ENCODE measurements around the gene PLS3. TPM values are rescaled to one million over a fixed set of nuclear protein-coding genes. Genes with fewer than 3 reads are reported as not detected.
"Not testable (repeated sequence)": the region's sequence is repeated elsewhere in the genome, so short reads cannot be mapped to it uniquely, and the experiment has no call there.

Gene PLS3
- total and polyA plus RNA-seq, 9 of the 15 experiments (the other 6 are each of a cell fraction or from before 2014, with no cell fraction given): 0.03 to 0.42 (median 0.03) TPM; not detected in 4

GRCh38 chrX:115541045-115541444, 19.9 kb upstream of the PLS3 start:
- H2AFZ ChIP-seq (ENCODE audit: low read depth, low read length); H3K9me3 ChIP-seq (replicated peaks; ENCODE audit: control insufficient read depth, insufficient read depth, low read depth, low read length); POLR2A ChIA-PET; in situ Hi-C loops (cut with MboI); H3K27ac ChIP-seq (ENCODE audit: extremely low read depth, low read depth, low read length); H3K27me3 ChIP-seq (ENCODE audit: control insufficient read depth in 2 of 2, insufficient read depth in 2 of 2, low read length in 2 of 2); CTCF ChIA-PET (ENCODE audit: low intra/inter-chr PET ratio); BruUV-seq (replicated peaks); H4K20me1 ChIP-seq (replicated peaks; ENCODE audit: control insufficient read depth, insufficient read depth, low read length); H3K4me2 ChIP-seq (ENCODE audit: insufficient read depth, low read length); H3K4me1 ChIP-seq (replicated peaks in 1 of 2; ENCODE audit: control insufficient read depth in 2 of 2, insufficient read depth in 2 of 2, low read length in 2 of 2); H3K9me1 ChIP-seq (ENCODE audit: control insufficient read depth, insufficient read depth, low read length); H3K4me3 ChIP-seq; H3K9ac ChIP-seq (ENCODE audit: insufficient read depth in 1 of 2, low read depth in 2 of 2, low read length in 2 of 2); FAIRE-seq; intact Hi-C loops (cut with micrococcal nuclease); H3K36me3 ChIP-seq (ENCODE audit: control insufficient read depth, insufficient read depth, low read length); ATAC-seq; H3K79me2 ChIP-seq (ENCODE audit: control insufficient read depth, insufficient read depth, low read length); DNase-seq (ENCODE audit: extremely low read depth in 1 of 4, low spot score in 3 of 4): not testable (repeated sequence)
- WGBS (ENCODE audit: insufficient coverage, low coverage, missing lambda C conversion rate): 0% methylated on average over 4 of the region's 10 CpGs
- TF ChIP-seq NFIC (IDR thresholded peaks at IDR 0.05): peak; percentile 41; the same call in 1 of the 2 replicates

- in situ Hi-C loops (cut with MboI): no loop called here
- TF ChIP-seq ZNF398 (CRISPR knock-in tag; IDR thresholded peaks at IDR 0.05) (no peak), ZNF395 (CRISPR knock-in tag; IDR thresholded peaks at IDR 0.05) (no peak), ARID3B (CRISPR knock-in tag; IDR thresholded peaks at IDR 0.05; ENCODE audit: borderline replicate concordance) (no peak), ETS2 (tag; IDR thresholded peaks at IDR 0.05; ENCODE audit: borderline replicate concordance, poor library complexity, severe bottlenecking) (no peak), RFX5 (IDR thresholded peaks at IDR 0.05; ENCODE audit: low read depth, low read length) (no peak), THRAP3 (IDR thresholded peaks at IDR 0.05; ENCODE audit: borderline replicate concordance) (no peak), NFATC3 (IDR thresholded peaks at IDR 0.05) (no peak), BACH1 (tag; IDR thresholded peaks at IDR 0.05) (no peak), MEIS2 (IDR thresholded peaks at IDR 0.05; ENCODE audit: partially characterized antibody) (no peak), BMI1 (IDR thresholded peaks at IDR 0.05; ENCODE audit: low read length) (no peak)
These were observed 13.5 kb upstream of the PLS3 start for GRCh38 chrX:115547448-115547847.

More at GRCh38 chrX:115547448-115547847, 13.5 kb upstream of the PLS3 start:
- Histone ChIP-seq H3K9ac (ENCODE audit: insufficient read depth in 1 of 2, low read depth in 2 of 2, low read length in 2 of 2) (no peak overlapping the region), H3K4me2 (ENCODE audit: insufficient read depth, low read length) (no peak overlapping the region), H3K9me1 (ENCODE audit: control insufficient read depth, insufficient read depth, low read length) (no peaks in the 10 kb centered on the region), H2AFZ (ENCODE audit: low read depth, low read length) (no peak overlapping the region), H3K27me3 (ENCODE audit: control insufficient read depth in 2 of 2, insufficient read depth in 2 of 2, low read length in 2 of 2) (no peaks in the 10 kb centered on the region), H3K36me3 (ENCODE audit: control insufficient read depth, insufficient read depth, low read length) (no peaks in the 10 kb centered on the region), H3K4me3 (no peak overlapping the region), H3K9me3 (replicated peaks; ENCODE audit: control insufficient read depth, insufficient read depth, low read depth, low read length) (no peaks in the 10 kb centered on the region), H3K4me1 (replicated peaks in 1 of 2; ENCODE audit: control insufficient read depth in 2 of 2, insufficient read depth in 2 of 2, low read length in 2 of 2) (no peaks in the 10 kb centered on the region), H3K79me2 (ENCODE audit: control insufficient read depth, insufficient read depth, low read length) (no peaks in the 10 kb centered on the region), H3K27ac (ENCODE audit: extremely low read depth, low read depth, low read length) (no peak overlapping the region), H4K20me1 (replicated peaks; ENCODE audit: control insufficient read depth, insufficient read depth, low read length) (no peaks in the 10 kb centered on the region)
- CTCF ChIA-PET (ENCODE audit: low intra/inter-chr PET ratio): no interaction called here
- no peak for ATAC-seq
- no peak for DNase-seq (ENCODE audit: extremely low read depth in 1 of 4, low spot score in 3 of 4)
- WGBS (ENCODE audit: insufficient coverage, low coverage, missing lambda C conversion rate): 0% methylated on average over 2 of the region's 2 CpGs
- FAIRE-seq: no peak
- POLR2A ChIA-PET: no interaction called here
- intact Hi-C loops (cut with micrococcal nuclease): no loop called here
- BruUV-seq (replicated peaks): no TSS peak
